ENCODE measurements around the gene RASD1. TPM values are rescaled to one million over a fixed set of nuclear protein-coding genes. Genes with fewer than 3 reads are reported as not detected.
"Not testable (repeated sequence)": the region's sequence is repeated elsewhere in the genome, so short reads cannot be mapped to it uniquely, and the experiment has no call there.

The RASD1 gene
- total RNA-seq, 1 donor from 2014 or later = 0.26 TPM

DNA sequence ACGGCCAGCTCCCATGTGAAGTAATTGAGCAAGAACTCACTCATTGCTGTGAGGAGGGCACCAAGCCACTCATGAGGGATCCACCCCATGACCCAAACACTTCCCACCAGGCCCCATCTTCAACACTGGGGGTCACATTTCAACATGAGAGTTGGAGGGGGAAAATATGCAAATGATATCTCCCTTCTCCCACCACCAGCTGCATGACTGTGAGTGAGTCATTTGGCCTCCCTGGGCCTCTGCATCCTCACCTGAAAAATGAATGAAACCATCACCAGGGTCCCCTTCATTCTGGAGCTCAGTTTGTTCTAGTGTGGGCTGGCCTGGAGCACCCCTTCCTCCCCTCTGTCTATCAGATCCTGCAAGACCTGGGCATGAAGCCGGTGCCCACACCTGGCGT lies 26.2 kb downstream of the RASD1 start:
- no peak overlapping the region for H3K4me3 ChIP-seq (ENCODE audit: low read depth, low read length)
- no peak for DNase-seq (ENCODE audit: low read depth)
- H3K27me3 ChIP-seq (ENCODE audit: control insufficient read depth, insufficient read depth, low read length) = peaks cover 7% of the 10 kb centered on the region
- FAIRE-seq = peak; percentile 7
- TF ChIP-seq, protein P1, sequence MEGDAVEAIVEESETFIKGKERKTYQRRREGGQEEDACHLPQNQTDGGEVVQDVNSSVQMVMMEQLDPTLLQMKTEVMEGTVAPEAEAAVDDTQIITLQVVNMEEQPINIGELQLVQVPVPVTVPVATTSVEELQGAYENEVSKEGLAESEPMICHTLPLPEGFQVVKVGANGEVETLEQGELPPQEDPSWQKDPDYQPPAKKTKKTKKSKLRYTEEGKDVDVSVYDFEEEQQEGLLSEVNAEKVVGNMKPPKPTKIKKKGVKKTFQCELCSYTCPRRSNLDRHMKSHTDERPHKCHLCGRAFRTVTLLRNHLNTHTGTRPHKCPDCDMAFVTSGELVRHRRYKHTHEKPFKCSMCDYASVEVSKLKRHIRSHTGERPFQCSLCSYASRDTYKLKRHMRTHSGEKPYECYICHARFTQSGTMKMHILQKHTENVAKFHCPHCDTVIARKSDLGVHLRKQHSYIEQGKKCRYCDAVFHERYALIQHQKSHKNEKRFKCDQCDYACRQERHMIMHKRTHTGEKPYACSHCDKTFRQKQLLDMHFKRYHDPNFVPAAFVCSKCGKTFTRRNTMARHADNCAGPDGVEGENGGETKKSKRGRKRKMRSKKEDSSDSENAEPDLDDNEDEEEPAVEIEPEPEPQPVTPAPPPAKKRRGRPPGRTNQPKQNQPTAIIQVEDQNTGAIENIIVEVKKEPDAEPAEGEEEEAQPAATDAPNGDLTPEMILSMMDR (IDR thresholded peaks at IDR 0.05; ENCODE audit: insufficient read depth, low read length, severe bottlenecking) = no peak
- no peaks in the 10 kb centered on the region for H3K36me3 ChIP-seq (ENCODE audit: control insufficient read depth, insufficient read depth, low read length)

DNA sequence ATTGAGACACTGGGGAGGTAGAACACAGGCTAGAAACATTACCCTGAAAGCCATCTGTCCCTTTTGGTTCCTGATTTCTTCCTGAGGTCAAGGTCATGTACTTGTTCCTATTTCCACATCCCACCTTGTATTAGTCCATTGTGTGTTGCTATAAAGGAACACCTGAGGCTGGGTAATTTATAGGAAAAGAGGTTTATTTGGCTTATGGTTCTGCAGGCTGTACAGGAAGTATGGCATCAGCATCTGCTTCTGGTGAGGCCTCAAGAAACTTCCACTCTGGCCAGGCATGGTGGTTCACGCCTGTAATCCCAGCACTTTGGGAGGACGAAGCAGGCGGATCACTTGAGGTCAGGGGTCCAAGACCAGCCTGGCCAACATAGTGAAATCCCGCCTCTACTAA lies 26.8 kb downstream of the RASD1 start:
- peaks cover 6% of the 10 kb centered on the region for H3K27me3 ChIP-seq (ENCODE audit: control insufficient read depth, insufficient read depth, low read length)
- DNase-seq (ENCODE audit: low read depth) = no peak
- TF ChIP-seq, protein P1 (IDR thresholded peaks at IDR 0.05; ENCODE audit: insufficient read depth, low read length, severe bottlenecking) = no peak
- FAIRE-seq = no peak
- H3K36me3 ChIP-seq (ENCODE audit: control insufficient read depth, insufficient read depth, low read length) = no peaks in the 10 kb centered on the region
- no peak overlapping the region for H3K4me3 ChIP-seq (ENCODE audit: low read depth, low read length)

DNA sequence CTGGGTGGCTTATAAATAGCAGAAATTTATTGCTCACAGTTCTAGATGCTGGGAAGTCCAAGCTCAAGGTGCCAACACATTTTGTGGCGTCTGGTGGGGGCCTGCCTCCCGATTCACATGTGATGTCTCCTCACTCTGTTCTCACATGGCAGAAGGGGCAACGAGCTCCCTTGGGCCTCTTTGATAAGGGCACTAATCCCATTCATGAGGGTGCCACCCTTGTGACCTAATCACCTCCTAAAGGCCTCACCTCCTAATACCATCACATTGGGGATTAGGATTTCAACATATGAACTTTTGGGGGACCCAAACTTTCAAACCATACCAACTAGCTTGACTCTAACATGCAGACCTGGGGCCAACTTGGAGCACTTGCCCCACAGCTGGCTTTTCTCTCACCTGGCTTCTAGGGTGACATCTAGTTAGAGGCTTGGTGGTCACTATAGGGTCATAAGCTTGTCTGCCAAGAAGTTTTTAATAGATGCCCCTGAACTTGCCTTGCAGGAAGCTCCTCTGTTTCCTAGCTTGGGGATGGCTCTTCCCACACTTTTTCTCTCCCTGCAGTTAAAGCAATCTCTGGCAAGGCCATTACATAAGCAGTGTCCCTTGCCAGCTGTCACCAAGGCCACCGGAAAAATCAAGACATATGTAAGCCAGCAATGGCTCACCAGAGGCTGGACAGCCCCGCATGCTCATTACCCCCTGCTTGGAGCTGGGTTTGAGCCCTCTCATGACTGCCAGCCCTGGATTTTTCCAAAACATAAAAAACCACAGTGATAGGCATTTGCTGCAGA lies 27.8 kb downstream of the RASD1 start:
- no peak for DNase-seq (ENCODE audit: low read depth)
- TF ChIP-seq, protein P1 (IDR thresholded peaks at IDR 0.05; ENCODE audit: insufficient read depth, low read length, severe bottlenecking) = no peak
- Histone ChIP-seq H3K27me3 (ENCODE audit: control insufficient read depth, insufficient read depth, low read length) (peaks cover 7% of the 10 kb centered on the region), H3K4me3 (ENCODE audit: low read depth, low read length) (no peak overlapping the region), H3K36me3 (ENCODE audit: control insufficient read depth, insufficient read depth, low read length) (no peaks in the 10 kb centered on the region)
- FAIRE-seq = no peak

DNA sequence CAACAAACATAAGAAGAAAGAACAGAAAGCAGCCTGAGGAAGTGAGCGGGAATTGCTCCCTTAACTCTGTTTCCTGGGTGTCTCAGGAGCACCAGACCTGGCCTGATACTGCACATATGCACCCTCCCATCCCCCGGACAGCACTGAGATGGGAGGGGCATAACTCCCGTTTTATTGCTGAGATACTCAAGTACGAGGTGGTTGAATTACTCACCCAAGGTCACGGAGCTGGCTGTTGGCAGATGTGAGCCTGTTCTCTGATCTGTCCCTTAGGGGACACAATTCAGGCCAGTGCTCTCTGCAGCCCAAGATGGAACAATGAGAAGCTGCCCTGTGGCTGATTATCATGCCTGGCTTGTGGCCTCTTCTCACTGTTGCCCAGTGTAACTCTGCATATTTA lies 28.5 kb downstream of the RASD1 start:
- DNase-seq (ENCODE audit: low read depth) = no peak
- FAIRE-seq = peak; percentile 83
- Histone ChIP-seq H3K36me3 (ENCODE audit: control insufficient read depth, insufficient read depth, low read length) (no peaks in the 10 kb centered on the region), H3K27me3 (ENCODE audit: control insufficient read depth, insufficient read depth, low read length) (peaks cover 9% of the 10 kb centered on the region), H3K4me3 (ENCODE audit: low read depth, low read length) (no peak overlapping the region)
- TF ChIP-seq, protein P1 (IDR thresholded peaks at IDR 0.05; ENCODE audit: insufficient read depth, low read length, severe bottlenecking) = no peak

DNA sequence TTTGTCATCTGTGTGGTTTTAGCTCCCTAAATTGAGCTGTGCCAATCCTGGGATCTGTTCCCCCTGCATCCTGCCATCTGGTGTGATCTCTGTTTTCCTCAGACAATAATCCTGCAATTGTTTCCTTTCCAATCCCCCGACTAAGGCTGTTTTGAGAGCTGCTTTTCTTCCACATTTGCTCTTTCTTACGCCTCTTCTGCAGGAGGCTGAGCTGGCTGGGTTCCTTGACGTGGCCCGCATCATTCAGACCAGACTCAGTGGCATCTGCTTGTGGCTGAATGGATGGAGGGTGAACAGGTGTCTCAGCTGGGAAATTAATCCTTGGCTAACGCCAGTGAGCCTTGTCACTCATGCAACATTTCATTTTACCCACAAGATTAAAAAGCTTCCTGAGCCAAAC lies 29.2 kb downstream of the RASD1 start:
- Histone ChIP-seq H3K4me3 (ENCODE audit: low read depth, low read length) (no peak overlapping the region), H3K27me3 (ENCODE audit: control insufficient read depth, insufficient read depth, low read length) (peaks cover 9% of the 10 kb centered on the region), H3K36me3 (ENCODE audit: control insufficient read depth, insufficient read depth, low read length) (no peaks in the 10 kb centered on the region)
- no peak for FAIRE-seq
- TF ChIP-seq, protein P1 (IDR thresholded peaks at IDR 0.05; ENCODE audit: insufficient read depth, low read length, severe bottlenecking) = no peak
- DNase-seq (ENCODE audit: low read depth) = no peak

DNA sequence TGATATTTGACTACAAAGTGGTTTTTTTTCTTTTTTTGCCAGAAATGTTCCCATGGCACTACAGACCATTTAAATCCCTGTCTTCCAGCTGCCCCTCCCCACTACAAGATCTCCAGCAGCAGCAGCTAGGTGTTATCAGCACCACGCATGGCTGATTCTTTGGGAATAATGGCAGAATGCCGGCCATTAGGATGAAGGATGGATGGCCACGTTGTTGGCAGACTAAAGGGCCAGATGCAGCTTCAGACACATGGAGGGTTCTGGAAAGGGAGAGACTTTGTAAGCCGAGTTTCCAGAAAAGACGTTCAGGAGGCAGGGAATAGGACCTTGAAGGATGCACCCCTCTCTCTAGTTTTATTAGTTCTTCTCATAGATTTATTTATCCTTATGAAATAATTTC lies 29.7 kb downstream of the RASD1 start:
- FAIRE-seq = no peak
- H3K36me3 ChIP-seq (ENCODE audit: control insufficient read depth, insufficient read depth, low read length) = no peaks in the 10 kb centered on the region
- H3K4me3 ChIP-seq (ENCODE audit: low read depth, low read length) = no peak overlapping the region
- DNase-seq (ENCODE audit: low read depth) = no peak
- H3K27me3 ChIP-seq (ENCODE audit: control insufficient read depth, insufficient read depth, low read length) = peaks cover 9% of the 10 kb centered on the region
- TF ChIP-seq, protein P1 (IDR thresholded peaks at IDR 0.05; ENCODE audit: insufficient read depth, low read length, severe bottlenecking) = no peak

DNA sequence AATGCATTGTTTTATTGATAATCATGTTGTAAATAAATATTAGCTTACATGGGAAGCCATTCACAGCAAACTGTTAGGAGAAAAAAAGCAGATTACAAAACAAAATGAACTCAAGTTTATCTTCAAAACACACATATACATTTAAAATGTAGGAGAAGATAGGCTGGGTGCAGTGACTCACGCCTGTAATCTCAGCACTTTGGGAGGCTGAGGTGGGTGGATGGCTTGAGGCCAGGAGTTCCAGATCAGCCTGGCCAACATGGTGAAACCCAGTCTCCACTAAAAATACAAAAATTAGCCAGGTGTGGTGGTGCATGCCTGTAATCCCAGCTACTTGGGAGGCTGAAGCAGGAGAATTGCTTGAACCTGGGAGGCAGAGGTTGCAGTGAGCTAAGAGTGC lies 30.3 kb downstream of the RASD1 start:
- not testable (repeated sequence) for H3K36me3 ChIP-seq (ENCODE audit: control insufficient read depth, insufficient read depth, low read length); H3K27me3 ChIP-seq (ENCODE audit: control insufficient read depth, insufficient read depth, low read length); FAIRE-seq; H3K4me3 ChIP-seq (ENCODE audit: low read depth, low read length)
- DNase-seq (ENCODE audit: low read depth) = peak; percentile 46
